Embryonic facial prominence (tissue), 1 donor: ENCODE data around the gene TSPEAR.
"Not testable (repeated sequence)": the region's sequence is repeated elsewhere in the genome, so short reads cannot be mapped to it uniquely, and the experiment has no call there.

Source experiments
- DNase-seq: peaks from one replicate; pipeline ENCODE4 v3.0.0-alpha.2; 2016; ENCODE audit errors: extremely low spot score

Gene TSPEAR

DNA sequence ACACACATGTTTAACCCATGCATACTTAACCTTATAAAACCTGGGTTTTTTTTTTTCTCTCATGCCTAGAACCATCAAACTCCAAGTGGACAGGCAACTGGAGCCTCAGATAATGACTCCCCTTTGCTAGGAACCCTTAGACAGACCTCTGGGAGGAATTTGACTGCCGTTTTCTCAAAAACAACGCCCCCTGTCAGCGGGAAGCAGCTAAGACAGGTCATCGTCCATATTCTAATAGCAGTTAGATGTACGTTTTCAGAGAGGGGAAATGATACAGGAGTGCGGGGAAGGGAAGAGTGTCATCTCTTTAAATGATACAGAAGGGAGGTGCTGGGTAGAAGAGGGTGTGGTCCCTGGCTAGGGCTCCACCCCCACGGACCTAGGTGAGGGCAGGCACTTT is 221.4 kb downstream of the TSPEAR start:
- DNase-seq: no peak

DNA sequence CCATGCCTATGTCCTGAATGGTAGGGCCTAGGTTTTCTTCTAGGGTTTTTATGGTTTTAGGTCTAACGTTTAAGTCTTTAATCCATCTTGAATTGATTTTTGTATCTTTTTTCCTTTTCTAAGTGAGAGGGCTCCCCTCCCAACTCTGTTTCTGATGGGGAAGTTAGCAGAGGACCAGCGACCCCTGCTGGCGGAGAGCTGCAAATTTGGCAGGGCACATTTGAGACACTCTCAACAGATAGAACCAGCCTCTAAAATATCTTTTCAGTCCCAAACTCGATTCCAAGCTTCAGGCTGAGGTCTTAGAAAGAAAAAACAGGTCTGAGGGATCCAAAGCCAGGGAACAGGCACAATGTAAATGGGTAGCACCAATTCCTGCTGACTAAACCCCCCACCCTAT is 223.5 kb downstream of the TSPEAR start:
- DNase-seq: no peak

DNA sequence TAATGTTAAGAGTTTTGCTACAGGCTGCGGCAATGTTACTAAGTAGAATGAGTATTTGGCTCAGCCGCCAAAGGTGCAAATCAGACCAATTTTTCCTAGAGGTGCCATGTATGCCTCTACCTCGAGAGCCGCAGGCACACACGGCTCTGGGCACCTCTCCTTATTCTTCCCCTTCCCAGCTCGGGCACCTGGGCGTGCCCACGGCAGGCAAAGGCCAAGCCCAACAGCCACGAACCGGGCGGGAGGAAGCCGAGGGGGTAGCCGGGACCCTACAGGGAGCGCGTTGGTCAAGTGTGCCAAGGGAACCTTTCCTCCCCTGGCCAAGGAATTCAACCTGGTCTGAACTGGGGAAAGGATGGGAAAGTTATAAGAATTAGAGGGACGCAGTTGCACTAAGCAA is 225.1 kb downstream of the TSPEAR start:
- no peak for DNase-seq

DNA sequence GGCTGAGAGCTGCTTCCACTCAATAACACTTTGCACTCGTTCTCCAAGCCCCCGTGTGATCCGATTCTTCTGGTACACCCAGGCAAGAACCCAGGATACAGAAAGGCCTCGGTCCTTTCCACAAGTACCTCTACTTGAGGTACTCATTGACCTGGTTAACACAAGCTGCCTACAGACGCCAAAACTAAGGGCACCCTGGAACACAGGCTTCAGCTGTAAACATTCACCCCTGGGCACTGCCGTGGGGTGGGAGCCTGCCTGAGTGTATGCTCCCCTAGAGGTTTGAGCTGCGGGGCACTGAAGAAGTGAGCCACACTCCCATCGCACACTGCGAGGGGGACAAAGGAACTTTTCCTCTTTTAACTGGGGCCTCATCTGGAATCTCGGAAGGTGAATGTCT is 225.6 kb downstream of the TSPEAR start:
- DNase-seq: no peak

DNA sequence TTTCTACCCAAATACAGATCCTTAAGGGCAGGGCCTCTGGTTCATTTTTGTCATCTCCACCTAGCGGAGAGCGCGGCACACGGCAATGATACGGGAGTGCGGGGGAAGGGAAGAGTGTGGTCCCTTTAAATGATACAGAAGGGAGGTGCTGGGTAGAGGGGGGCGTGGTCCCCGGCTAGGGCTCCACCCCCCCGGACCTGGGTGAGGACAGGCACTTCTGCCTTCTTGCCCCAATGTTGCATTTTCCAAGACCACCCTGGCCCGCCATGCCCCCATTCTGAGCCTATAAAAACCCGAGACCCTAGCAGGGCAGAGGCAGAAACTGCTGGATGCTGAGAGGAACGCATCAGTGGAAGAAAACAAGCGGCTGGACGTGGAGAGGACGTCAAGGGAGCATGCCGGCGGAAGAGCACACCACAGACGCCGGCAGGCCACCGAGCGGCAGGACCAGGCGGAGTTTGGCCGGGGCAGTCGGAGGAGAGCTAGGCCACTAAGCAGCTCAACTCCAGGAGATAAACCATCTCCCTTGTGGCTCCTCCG is 226.0 kb downstream of the TSPEAR start:
- DNase-seq: no peak

DNA sequence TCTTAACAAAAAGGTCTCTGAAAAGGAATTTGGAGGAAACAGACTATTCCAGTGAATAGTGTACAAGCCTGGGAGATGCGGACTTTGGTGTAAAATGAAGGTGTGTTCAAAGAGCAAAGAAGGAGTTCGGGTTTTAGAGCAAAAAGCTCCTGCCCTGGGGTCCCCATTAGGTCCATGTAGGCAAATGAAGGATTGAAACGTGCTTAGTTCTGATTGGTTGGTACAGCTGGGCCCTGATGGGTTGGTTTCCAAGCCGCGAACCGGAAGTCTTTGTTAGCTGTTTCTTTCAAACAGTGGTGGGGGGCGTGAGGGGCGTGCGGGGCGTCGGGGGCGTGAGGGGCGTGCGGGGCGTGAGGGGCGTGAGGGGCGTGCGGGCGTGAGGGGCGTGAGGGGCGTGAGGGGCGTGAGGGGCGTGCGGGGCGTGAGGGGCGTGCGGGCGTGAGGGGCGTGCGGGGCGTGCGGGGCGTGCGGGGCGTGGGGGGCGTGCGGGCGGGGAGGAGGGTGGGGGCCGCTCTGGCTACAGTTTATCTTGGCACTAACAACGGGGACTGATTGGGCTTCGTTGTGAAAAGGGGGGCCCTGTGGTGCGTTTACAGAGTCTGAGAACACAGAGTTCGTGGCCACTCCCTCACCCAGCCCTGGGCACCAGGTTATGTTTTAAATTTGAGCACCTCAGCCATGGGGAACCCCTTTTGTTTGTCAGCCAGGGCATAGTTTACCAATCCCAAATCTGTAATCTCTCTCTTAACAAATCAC is 226.7 kb downstream of the TSPEAR start:
- no peak for DNase-seq

DNA sequence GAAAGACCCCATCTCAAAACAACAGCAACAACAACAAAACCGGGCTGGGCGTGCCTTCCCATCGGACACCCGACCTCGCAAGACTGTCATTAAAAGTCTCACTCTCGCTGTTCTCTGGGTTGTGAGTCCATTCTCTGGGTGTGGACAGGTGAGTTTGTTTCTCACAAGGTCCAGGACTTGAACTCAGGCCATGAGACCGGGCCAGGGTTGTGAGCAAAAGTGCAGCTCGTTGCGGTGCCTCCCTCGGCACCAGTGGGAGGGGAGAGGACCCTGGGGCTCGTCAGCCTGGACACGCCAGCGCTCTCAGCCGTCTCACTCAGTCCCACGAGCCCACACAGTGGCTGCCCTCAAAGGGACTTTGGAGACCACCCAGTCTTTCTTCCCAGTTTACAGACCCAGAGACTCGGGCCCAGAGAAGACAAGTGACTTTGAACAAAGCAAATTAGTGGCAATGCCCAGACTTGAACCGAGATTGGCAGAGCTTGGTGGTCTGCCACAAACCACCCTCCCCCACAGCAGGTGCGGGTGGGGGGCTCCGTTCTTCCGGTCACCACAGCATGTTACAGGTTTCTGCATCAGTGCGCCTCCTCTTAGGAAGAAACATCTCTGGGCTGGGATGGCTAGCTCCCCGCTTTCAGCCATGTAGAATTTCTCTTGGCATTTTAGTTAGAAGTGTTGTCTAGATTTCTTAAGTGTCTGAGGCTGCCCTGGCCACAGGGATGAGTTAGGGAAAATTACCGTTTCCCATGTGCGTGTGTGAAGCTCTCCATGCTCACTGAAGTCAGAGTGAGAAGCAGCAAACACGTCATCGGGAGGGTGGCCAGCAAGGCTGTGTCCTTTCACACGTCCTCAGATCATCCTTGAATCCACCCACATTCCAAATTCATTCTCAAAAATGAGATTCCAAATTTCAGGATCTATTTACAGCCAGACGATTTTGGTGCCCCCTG is 227.8 kb downstream of the TSPEAR start:
- DNase-seq: no peak

DNA sequence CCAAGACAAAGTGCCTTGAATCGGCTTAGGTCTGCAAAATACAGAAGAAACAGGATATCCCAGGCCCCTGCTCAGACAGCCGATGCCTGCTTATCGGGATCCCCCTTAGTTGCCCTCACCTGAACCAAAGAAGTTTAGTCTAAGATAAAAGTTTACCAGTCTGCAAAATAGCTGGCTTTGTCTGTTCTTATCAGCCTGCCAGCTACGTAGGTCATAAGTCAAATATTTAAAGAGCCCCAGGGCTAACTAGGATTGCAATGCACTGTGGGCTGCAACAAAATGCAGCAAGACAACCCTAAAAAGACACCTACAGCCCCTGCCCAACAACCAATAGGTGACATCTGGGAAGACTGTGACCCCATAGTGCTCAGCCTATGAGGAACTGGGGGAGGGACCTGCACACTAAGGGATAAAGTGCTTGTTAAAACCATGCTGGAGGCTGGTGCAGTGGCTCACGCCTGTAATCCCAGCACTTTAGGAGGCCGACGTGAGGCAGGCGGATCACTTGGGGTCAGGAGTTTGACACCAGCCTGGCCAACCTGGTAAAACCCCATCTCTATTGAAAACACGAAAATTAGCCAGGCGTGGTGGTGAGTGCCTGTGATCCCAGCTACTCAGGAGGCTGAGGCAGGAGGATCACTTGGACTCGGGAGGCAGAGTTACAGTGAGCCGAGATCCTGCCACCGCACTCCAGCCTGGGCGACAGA is 228.6 kb downstream of the TSPEAR start:
- no peak for DNase-seq

DNA sequence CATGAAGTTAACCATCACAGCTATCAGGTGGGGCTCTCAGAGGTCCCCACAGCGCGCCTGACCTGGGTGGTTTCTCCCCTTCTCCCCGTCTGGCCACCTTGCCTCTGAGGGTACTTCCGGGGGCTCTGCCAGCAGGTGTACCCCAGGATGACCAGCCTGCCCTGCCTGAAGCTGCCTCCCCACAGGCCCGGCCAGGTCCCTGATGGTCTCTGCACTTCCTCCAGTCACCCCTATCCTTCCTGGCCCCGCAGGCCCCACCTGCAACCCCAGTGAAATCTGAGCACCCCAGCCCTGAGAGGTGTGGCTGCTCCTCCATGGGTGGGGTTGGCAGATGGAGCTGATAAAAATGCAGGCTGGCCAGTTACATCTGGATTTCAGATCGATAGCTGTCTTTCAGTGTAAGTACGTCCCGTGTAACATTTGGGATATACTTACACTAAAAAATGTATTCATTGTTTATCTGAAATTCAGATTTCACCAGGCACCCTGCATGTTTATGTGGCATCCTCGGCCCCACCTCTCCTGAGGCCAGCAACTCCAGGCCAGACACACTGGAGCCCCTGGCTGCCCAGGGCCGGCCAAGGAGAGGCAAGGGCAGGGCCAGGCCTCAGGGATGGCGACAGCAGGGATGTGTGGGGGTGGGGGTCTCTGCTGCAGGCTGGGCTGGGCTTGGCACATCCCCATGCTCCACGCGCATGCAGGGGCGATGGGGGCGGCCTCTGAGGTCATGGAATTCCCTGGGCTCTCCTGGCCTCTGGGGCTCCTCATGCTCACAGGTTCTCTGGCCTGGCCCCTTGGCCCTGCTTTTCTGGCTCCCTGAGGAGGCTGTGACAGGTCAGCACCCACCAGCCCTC is 230.9 kb downstream of the TSPEAR start:
- DNase-seq: no peak

DNA sequence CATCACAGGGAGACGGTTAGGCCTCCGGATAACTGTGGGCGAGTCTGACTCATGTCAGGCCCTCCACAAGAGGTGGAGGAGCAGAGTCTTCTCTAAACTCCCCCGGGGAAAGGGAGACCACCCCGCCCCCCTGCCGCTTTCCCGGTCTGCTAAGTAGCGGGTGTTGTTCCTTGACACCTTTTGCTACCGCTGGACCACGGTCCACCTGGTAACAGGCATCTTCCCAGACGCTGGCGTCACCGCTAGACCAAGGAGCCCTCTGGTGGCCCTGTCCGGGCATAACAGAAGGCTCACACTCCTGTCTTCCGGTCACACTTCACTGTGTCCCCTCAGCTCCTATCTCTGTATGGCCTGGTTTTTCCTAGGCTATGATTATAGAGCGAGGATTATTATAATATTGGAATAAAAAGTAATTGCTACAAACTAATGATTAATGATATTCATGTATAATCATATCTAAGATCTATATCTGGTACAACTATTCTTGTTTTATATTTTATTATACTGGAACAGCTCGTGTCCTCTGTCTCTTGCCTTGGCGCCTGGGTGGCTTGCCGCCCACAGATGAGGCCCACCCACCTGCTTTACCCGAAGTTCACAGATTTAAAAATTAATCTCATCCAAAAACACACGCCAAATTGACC is 231.7 kb downstream of the TSPEAR start:
- not testable (repeated sequence) for DNase-seq

DNA sequence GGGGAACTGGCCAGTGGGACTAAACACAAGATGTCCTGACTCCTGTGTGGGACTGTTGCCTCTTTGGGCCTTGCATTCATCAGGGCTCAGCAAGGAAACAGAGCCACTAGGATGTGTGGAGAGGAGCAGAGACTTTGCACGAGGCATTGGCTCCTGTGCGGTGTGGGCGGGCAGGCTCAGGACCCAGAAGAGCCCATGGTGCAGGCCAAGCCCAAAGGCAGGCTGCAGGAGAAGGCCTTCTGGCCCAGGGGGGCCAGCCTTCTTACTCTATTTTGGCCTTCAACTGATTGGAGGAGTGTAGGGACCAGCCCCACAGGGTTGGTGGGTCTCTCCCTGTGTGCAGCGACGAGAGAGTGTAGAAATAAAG is 232.6 kb downstream of the TSPEAR start:
- no peak for DNase-seq

DNA sequence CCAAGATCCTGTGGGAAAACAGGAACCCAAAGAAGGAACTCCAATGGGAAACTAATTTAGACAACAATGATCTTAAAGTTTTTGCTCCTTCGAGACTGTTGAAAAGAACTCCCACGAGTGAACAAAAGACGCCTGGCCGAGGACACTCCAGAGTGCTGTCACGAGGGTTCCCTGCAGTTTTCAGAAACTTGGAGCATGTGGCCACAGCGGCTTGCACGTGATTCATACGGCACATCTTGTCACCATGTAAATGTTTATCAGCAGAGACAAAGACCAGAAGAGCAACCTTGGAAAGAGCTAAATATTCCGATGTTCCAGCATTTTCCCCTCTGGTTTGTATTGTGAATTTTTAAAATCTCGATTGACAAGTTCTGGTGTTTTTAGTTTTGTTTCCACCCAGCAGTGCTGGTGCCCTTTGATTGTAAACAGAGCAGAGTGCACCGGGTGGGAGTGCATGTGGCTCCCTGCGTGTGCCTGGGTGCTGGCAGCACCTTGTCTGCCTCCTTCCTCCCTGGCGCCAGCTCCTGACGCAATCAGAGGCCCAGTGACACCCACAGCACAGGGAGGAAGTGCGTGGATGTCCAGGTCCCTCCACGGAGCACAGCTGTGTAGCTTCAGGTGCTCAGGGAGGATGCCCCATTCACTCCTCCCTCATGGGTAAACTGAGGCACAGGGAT is 233.1 kb downstream of the TSPEAR start:
- DNase-seq: no peak

DNA sequence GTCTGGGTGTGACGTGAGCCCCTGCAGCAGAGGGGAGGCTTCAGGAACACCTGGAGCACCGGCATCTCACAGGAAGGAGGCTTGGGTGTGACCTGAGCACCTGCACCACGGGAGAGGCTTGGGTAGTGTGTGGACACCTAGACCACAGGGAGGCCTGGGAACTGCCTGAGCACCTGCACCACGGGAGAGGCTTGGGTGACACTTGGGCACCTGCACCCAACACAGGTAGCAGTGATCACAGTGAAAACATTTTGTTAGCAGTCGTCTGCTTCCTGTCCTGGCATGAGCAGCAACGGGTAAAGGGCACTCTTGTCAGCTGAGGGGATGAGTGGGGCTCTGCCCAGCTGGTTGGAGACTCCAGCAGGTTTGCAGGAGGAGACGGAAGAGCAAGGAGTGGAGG is 233.7 kb downstream of the TSPEAR start:
- DNase-seq: no peak

DNA sequence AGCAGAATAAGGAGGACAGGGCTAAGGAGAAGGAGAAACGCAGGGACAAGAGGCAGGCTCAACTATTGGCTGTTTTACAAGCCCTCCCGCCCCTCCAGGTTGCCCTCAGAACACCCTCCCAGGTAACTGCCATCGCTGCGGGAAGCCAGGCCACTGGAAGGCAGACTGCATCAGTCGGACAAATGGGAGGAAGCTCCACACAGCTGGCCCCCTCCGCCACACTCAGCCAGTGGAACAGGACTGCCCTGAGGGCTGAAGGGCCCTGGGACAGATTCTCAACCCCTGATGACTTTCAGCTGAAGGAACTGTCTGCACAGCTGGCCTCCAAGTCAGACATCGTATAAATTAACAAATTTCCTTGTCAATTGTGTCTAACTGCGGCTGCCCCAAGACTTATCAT is 234.2 kb downstream of the TSPEAR start:
- DNase-seq: no peak

DNA sequence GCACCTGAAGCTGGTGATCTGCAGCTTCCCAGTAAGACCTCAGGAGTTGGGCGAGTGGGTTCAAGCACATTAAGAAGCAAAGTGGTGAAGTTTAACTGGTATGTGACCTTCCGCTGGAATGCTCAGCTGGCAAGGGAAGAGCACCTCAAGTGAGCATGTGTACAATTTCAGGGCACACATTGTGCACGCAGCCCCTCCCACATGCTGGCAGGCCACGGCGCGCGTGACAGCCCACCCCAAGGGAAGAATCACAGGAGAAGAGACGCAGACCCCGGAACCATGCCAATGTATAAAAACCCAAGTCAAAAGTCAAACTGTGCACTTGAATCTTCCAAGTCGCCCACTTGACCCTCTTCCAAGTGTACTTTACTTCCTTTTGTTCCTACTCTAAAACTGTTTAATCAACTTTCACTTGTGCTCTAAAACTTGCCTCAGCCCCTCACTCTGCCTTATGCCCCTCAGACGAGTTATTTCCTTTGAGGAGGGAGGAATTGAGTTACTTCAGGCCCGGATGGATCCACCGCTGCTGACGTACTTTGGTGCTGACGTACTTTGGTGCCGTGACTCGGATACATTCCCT is 236.0 kb downstream of the TSPEAR start:
- no peak for DNase-seq

DNA sequence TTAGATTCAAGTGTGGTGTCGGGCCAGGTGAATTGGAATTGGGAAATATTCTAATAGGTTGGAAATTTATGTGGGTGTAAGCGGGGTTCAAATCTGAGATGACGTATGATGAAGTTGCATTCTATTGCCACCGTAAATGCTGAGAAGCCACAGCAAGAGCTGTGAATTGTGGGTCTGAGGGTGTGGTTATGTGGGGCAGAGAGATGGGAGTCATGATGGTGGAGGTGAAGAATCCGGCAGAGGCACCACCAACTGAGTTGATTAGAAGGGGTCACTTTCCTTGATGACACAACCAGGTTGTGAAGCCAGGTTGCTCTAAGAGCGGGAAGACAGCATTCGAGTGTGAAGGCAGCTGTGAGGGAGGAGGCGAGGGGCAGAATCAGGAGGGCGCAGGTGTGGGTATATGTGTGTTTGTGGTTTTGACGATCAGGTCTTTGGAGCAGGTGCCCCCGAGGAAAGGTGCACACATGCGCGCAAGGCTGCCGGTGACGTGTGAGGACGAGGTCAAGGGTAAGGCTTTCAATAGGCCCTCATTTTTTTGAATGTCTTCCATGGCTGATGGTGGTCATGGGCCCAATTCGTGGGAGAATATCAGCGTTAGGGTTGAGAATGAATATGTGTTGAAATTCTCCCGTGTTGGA is 237.3 kb downstream of the TSPEAR start:
- DNase-seq: no peak

DNA sequence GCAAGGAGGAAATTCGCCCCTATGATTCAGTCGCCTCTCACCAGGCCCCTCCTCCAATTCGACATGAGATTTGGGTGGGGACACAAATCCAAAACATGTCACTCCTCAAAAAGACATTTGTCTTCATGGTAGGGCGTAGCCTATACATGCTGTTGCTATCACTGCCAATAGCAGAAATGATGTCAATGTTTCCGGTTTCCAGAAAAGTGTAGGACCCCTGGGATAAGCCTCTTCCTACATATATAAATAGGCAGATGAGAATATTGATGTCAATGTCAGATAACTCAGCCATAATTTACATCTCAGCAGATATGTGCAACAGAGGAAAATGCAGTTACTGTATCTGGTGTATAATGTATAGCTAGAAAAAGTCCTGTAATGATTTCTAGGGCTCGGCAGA is 239.4 kb downstream of the TSPEAR start:
- DNase-seq: no peak

DNA sequence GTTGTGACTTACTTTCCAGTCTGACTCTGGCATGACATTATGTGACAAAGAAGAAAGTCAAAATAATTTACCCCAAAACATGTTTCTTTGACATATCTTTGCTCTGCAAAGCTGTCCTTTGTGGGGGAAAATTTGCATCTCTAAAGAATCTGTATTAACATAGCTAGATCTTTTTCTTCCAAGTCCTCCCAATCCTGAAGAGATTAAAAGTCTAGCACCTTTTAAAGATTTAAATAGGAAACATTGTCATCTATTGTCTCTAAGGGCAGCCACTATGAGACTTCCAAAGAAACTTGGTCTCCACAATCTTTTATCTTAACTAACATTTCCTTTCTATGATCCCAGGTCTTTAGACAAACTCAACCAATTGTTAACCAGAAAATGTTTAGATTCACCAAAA is 240.0 kb downstream of the TSPEAR start:
- DNase-seq: no peak

DNA sequence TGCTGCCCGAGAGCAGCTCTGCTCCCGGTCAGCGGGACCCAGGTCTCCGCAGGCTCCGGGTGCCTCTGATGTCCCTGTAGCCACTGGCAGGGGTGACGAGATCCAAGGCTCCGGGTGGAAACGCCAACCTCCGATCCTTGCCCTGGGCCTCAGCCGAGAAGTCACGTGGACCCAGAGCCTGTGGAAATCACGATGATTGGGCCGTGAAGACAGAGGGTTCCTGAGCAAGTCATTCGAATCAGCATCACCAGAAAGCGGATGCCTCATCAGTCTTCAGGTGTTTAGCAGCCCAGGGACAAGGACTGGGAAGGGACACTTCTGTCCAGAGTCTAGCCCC is 243.5 kb downstream of the TSPEAR start:
- DNase-seq: no peak
